MM.1S (cell line): Measurements from ENCODE around the gene CEP78.

Experiments used
- DNase-seq: peaks from one replicate; pipeline ENCODE4 v3.0.0-alpha.2; 2015
- H2AFZ ChIP-seq: fragments of 300-600 bp; sonication (generic); 2 replicates; pipeline ENCODE4 v1.6.0; 2016; ENCODE audit warnings: antibody characterized with exemption, low read length
- H3F3A ChIP-seq: fragments of 300-600 bp; sonication (generic); 2 replicates; pipeline ENCODE4 v1.6.1; 2016; ENCODE audit warnings: mild to moderate bottlenecking, antibody characterized with exemption, low read length, moderate library complexity, mixed read lengths; ENCODE audit not compliant: insufficient read depth
- H3K27ac ChIP-seq: fragments of 300-600 bp; sonication (generic); 2 replicates; pipeline ENCODE4 v1.5.1; 2016; ENCODE audit warnings: mild to moderate bottlenecking, low read length
- H3K27me3 ChIP-seq: fragments of 300-600 bp; sonication (generic); replicated peaks from 2 replicates; pipeline ENCODE4 v1.6.0; 2016; ENCODE audit warnings: low read length; ENCODE audit not compliant: insufficient read depth
- H3K36me3 ChIP-seq: fragments of 300-600 bp; sonication (generic); replicated peaks from 2 replicates; pipeline ENCODE4 v1.6.1; 2016; ENCODE audit warnings: mild to moderate bottlenecking, low read length, mixed read lengths; ENCODE audit not compliant: insufficient read depth
- H3K4me1 ChIP-seq: fragments of 300-600 bp; sonication (generic); 2 replicates; pipeline ENCODE4 v1.6.1; 2016; ENCODE audit warnings: low read length, mixed read lengths
- H3K4me2 ChIP-seq: fragments of 300-600 bp; sonication (generic); 2 replicates; pipeline ENCODE4 v1.6.0; 2016; ENCODE audit warnings: low read depth, low read length
- H3K4me3 ChIP-seq: fragments of 300-600 bp; sonication (generic); 2 replicates; pipeline ENCODE4 v1.5.1; 2016; ENCODE audit warnings: low read length, mixed read lengths
- H3K79me2 ChIP-seq: fragments of 300-600 bp; sonication (generic); 2 replicates; pipeline ENCODE4 v1.6.1; 2016; ENCODE audit warnings: mixed run types, low read length, mixed read lengths
- H3K9ac ChIP-seq: fragments of 300-600 bp; sonication (generic); 2 replicates; pipeline ENCODE4 v1.6.1; 2016; ENCODE audit warnings: low read length, mixed read lengths
- H3K9me2 ChIP-seq: fragments of 300-600 bp; sonication (generic); replicated peaks from 2 replicates; pipeline ENCODE4 v1.6.1; 2016; ENCODE audit warnings: mild to moderate bottlenecking, low read length, mixed read lengths; ENCODE audit not compliant: insufficient read depth
- H3K9me3 ChIP-seq: fragments of 300-600 bp; sonication (generic); replicated peaks from 2 replicates; pipeline ENCODE4 v1.6.1; 2016; ENCODE audit warnings: mild to moderate bottlenecking, low read length, mixed read lengths; ENCODE audit not compliant: insufficient read depth
- H4K20me1 ChIP-seq: fragments of 300-600 bp; sonication (generic); 2 replicates; pipeline ENCODE4 v1.6.1; 2016; ENCODE audit warnings: mild to moderate bottlenecking, low read length, moderate library complexity, mixed read lengths; ENCODE audit not compliant: insufficient read depth
- EZH2 ChIP-seq: fragments of 300-600 bp; sonication (generic); optimal IDR thresholded peaks from 2 replicates; pipeline ENCODE3; 2017; ENCODE audit warnings: low read depth, mild to moderate bottlenecking, antibody characterized with exemption, low read length, mixed read lengths
- EZH2phosphoT487 ChIP-seq: fragments of 300-600 bp; sonication (generic); IDR thresholded peaks from 2 replicates; pipeline ENCODE4 v1.6.1; 2018; ENCODE audit warnings: antibody characterized with exemption, low read length
- TF ChIP-seq, protein P1 (sequence below): fragments of 300-600 bp; sonication (generic); IDR thresholded peaks from 2 replicates; pipeline ENCODE4 v1.5.1; 2016; ENCODE audit warnings: antibody characterized with exemption, low read length, mixed read lengths

CEP78 gene

GRCh38 chr9:78207901-78208300 is 28.0 kb upstream of the CEP78 start:
- no peak overlapping the region for H3K4me2 ChIP-seq
- H3K9me2 ChIP-seq = no peaks in the 10 kb centered on the region
- H3K9ac ChIP-seq = no peak overlapping the region
- DNase-seq = no peak
- H3K27ac ChIP-seq = no peak overlapping the region
- no peaks in the 10 kb centered on the region for H3K79me2 ChIP-seq
- no peak overlapping the region for H3K4me3 ChIP-seq
- no peak overlapping the region for H2AFZ ChIP-seq
- TF ChIP-seq, protein P1, sequence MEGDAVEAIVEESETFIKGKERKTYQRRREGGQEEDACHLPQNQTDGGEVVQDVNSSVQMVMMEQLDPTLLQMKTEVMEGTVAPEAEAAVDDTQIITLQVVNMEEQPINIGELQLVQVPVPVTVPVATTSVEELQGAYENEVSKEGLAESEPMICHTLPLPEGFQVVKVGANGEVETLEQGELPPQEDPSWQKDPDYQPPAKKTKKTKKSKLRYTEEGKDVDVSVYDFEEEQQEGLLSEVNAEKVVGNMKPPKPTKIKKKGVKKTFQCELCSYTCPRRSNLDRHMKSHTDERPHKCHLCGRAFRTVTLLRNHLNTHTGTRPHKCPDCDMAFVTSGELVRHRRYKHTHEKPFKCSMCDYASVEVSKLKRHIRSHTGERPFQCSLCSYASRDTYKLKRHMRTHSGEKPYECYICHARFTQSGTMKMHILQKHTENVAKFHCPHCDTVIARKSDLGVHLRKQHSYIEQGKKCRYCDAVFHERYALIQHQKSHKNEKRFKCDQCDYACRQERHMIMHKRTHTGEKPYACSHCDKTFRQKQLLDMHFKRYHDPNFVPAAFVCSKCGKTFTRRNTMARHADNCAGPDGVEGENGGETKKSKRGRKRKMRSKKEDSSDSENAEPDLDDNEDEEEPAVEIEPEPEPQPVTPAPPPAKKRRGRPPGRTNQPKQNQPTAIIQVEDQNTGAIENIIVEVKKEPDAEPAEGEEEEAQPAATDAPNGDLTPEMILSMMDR = no peak
- no peak for TF ChIP-seq EZH2
- H3K9me3 ChIP-seq = no peaks in the 10 kb centered on the region
- H3K4me1 ChIP-seq = peaks cover 16% of the 10 kb centered on the region
- no peaks in the 10 kb centered on the region for H4K20me1 ChIP-seq
- no peaks in the 10 kb centered on the region for H3K36me3 ChIP-seq
- H3K27me3 ChIP-seq = no peaks in the 10 kb centered on the region
- H3F3A ChIP-seq = peaks cover 11% of the 10 kb centered on the region

- no peaks in the 10 kb centered on the region for H3K79me2 ChIP-seq
- peaks cover 11% of the 10 kb centered on the region for H3F3A ChIP-seq
- H3K4me1 ChIP-seq = peaks cover 16% of the 10 kb centered on the region
- H4K20me1 ChIP-seq = no peaks in the 10 kb centered on the region
- H3K4me2 ChIP-seq = no peak overlapping the region
- H3K9me3 ChIP-seq = no peaks in the 10 kb centered on the region
- H3K27ac ChIP-seq = no peak overlapping the region
- TF ChIP-seq, protein P1 = no peak
- H3K9ac ChIP-seq = no peak overlapping the region
- no peak overlapping the region for H2AFZ ChIP-seq
- H3K4me3 ChIP-seq = no peak overlapping the region
- H3K27me3 ChIP-seq = no peaks in the 10 kb centered on the region
- DNase-seq = no peak
- no peaks in the 10 kb centered on the region for H3K9me2 ChIP-seq
- no peaks in the 10 kb centered on the region for H3K36me3 ChIP-seq
These were observed 26.7 kb upstream of the CEP78 start for GRCh38 chr9:78209127-78209526.

- peak; percentile 53 for DNase-seq
These were observed 25.0 kb upstream of the CEP78 start for GRCh38 chr9:78210841-78211301.

More at GRCh38 chr9:78210841-78211301, 25.0 kb upstream of the CEP78 start:
- no peak overlapping the region for H2AFZ ChIP-seq
- H4K20me1 ChIP-seq = no peaks in the 10 kb centered on the region
- peak overlapping the region; percentile 19; the same call in 1 of the 2 replicates for H3K4me2 ChIP-seq
- H3K27ac ChIP-seq = no peak overlapping the region
- peaks cover 19% of the 10 kb centered on the region for H3K4me1 ChIP-seq
- no peaks in the 10 kb centered on the region for H3K79me2 ChIP-seq
- no peak overlapping the region for H3K4me3 ChIP-seq
- no peaks in the 10 kb centered on the region for H3K27me3 ChIP-seq
- TF ChIP-seq EZH2 (no peak), EZH2phosphoT487 (no peak)
- TF ChIP-seq, protein P1 = no peak
- no peak overlapping the region for H3K9ac ChIP-seq
- no peaks in the 10 kb centered on the region for H3K9me3 ChIP-seq
- peaks cover 11% of the 10 kb centered on the region for H3F3A ChIP-seq
- H3K9me2 ChIP-seq = no peaks in the 10 kb centered on the region
- H3K36me3 ChIP-seq = no peaks in the 10 kb centered on the region
